Mucosa of descending colon (tissue), 3 donors: ENCODE measurements around the gene SLC36A2. TPM values are rescaled to one million over a fixed set of nuclear protein-coding genes. Genes with fewer than 3 reads are reported as not detected.

ENCODE experiments used
- ATAC-seq: fragments of 200-7000 bp; cut with Tn5 transposase; one replicate; pipeline ENCODE4 v1.9.1; 2020; ENCODE audit warnings: mild to moderate bottlenecking, moderate library complexity
- DNase-seq, 3 donors: peaks; one replicate each; pipeline ENCODE4 v3.0.0-alpha.2; 2020
- H3K36me3 ChIP-seq: fragments of 200-600 bp; one replicate; pipeline ENCODE4 v1.8.0; 2021; ENCODE audit warnings: low read depth, mild to moderate bottlenecking
- H3K4me1 ChIP-seq: fragments of 200-600 bp; one replicate; pipeline ENCODE4 v1.8.0; 2021; ENCODE audit warnings: low read depth, mild to moderate bottlenecking
- H3K4me3 ChIP-seq: fragments of 200-600 bp; one replicate; pipeline ENCODE4 v1.8.0; 2021; ENCODE audit warnings: mild to moderate bottlenecking
- H3K9me3 ChIP-seq: fragments of 200-600 bp; one replicate; pipeline ENCODE4 v1.8.0; 2021; ENCODE audit warnings: mild to moderate bottlenecking
- CTCF ChIP-seq: fragments of 200-600 bp; IDR thresholded peaks from one replicate; pipeline ENCODE4 v1.8.0; 2022; ENCODE audit warnings: antibody characterized with exemption, mild to moderate bottlenecking
- intact Hi-C, 2 donors: fragments of 100-400 bp; cut with DNase I in 1 of 2; cut with micrococcal nuclease in 1 of 2; formaldehyde crosslinking; loops; one replicate each; pipeline versions ENCODE4 v1.11.0 to v1.11.1; 2022; cut with DNase I, micrococcal nuclease
- total RNA-seq, 3 donors: library from RNA; stranded (reverse); fragmentation: NEBNext Ultra II Directional in 2 of 3; extraction: Animal tissue kit (Norgen Biotek cat#: 25700) in 2 of 3; gene quantifications; one replicate each; pipeline versions ENCODE4 v1.2.1 to v1.2.4, GENCODE V29; 2021 to 2023
- donor health status: DM: no; HTN: no; CAD: no; lungs with moderate emphysema.
- donor health status: DM: no; HTN: no; CAD: no.
- donor health status: DM: no; HTN: yes; CAD: no.

SLC36A2 gene
- total RNA-seq, 3 donors from 2014 or later: not detected

GRCh38 chr5:151283120-151283825 is 64.1 kb downstream of the SLC36A2 start:
- Histone ChIP-seq H3K9me3 (no peaks in the 10 kb centered on the region), H3K4me3 (no peak overlapping the region), H3K4me1 (no peaks in the 10 kb centered on the region), H3K36me3 (no peaks in the 10 kb centered on the region)
- DNase-seq (no peak), ATAC-seq (no peak)
- intact Hi-C loops: no loop called here
- TF ChIP-seq CTCF: no peak

GRCh38 chr5:151281001-151281639 is 66.2 kb downstream of the SLC36A2 start:
- intact Hi-C loops: no loop called here
- Histone ChIP-seq H3K36me3 (no peaks in the 10 kb centered on the region), H3K4me3 (no peak overlapping the region), H3K9me3 (no peaks in the 10 kb centered on the region), H3K4me1 (no peaks in the 10 kb centered on the region)
- no peak for TF ChIP-seq CTCF
- ATAC-seq (no peak), DNase-seq (no peak)

- no peak for TF ChIP-seq CTCF
- Histone ChIP-seq H3K36me3 (no peaks in the 10 kb centered on the region), H3K9me3 (no peaks in the 10 kb centered on the region), H3K4me3 (no peak overlapping the region), H3K4me1 (no peaks in the 10 kb centered on the region)
- ATAC-seq: no peak
- DNase-seq: no peak
- intact Hi-C loops: no loop called here
Measured at GRCh38 chr5:151280443-151280842, 66.9 kb downstream of the SLC36A2 start.

- ATAC-seq: no peak
- no peak overlapping the region for H3K4me3 ChIP-seq
- intact Hi-C loops: no loop called here
- no peak for DNase-seq
- no peaks in the 10 kb centered on the region for H3K9me3 ChIP-seq
- no peaks in the 10 kb centered on the region for H3K36me3 ChIP-seq
- no peak for TF ChIP-seq CTCF
- no peaks in the 10 kb centered on the region for H3K4me1 ChIP-seq
Measured at GRCh38 chr5:151278845-151279244, 68.5 kb downstream of the SLC36A2 start.

- H3K4me1 ChIP-seq: no peaks in the 10 kb centered on the region
- H3K4me3 ChIP-seq: no peak overlapping the region
- intact Hi-C loops: no loop called here
- H3K9me3 ChIP-seq: no peaks in the 10 kb centered on the region
- ATAC-seq (no peak), DNase-seq (no peak)
- no peak for TF ChIP-seq CTCF
- H3K36me3 ChIP-seq: no peaks in the 10 kb centered on the region
Measured at GRCh38 chr5:151275803-151276202, 71.6 kb downstream of the SLC36A2 start.
